Peyer's patch (tissue), 4 donors: ENCODE measurements around the gene TMEM121B.

Experiments used
- CTCF ChIP-seq, 6 experiments: fragments of 450-650 bp in 4 of 6; fragments of 200-600 bp in 2 of 6; sonication (generic) in 1 of 6; IDR thresholded peaks; one replicate each; pipeline ENCODE4 v1.5.1; 2017 to 2019; ENCODE audit warnings: antibody characterized with exemption in 6 of 6, mild to moderate bottlenecking in 3 of 6, moderate library complexity in 1 of 6
- POLR2A ChIP-seq, 2 donors: fragments of 450-650 bp; IDR thresholded peaks; one replicate each; pipeline ENCODE4 v1.5.1; 2017; ENCODE audit warnings: antibody characterized with exemption in 2 of 2, mild to moderate bottlenecking in 2 of 2, moderate library complexity in 2 of 2

DNA sequence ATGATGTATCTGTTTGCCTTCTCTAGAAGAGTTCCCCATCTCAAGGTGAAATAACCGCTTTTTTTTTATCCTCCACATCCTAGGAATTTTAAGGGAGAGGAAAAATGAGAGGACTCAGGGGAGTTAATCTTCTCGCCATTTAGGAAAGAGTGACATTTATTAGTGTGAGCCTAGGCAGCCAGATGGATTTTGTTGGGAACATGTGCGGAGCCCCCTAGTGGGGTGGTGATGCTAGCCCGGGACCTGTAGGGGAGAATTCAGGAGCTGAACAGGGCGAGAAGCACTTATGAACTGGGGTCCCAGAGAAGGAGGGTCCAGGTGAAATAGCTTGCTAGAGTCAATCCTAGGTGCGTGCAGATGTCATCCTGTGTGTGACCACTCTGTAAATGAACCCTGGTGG, 25.6 kb downstream of the TMEM121B start:
- no peak for TF ChIP-seq CTCF (IDR thresholded peaks at IDR 0.05)
- no peak for TF ChIP-seq POLR2A (IDR thresholded peaks at IDR 0.05)
